GM12872 (cell line): ENCODE results near the gene KREMEN1.

Experiments
- CTCF ChIP-seq: IDR thresholded peaks from 3 replicates; pipeline ENCODE4 v1.5.1; 2011; ENCODE audit warnings: low read depth, mild to moderate bottlenecking, low read length, moderate library complexity; ENCODE audit not compliant: insufficient read depth

The KREMEN1 gene

DNA sequence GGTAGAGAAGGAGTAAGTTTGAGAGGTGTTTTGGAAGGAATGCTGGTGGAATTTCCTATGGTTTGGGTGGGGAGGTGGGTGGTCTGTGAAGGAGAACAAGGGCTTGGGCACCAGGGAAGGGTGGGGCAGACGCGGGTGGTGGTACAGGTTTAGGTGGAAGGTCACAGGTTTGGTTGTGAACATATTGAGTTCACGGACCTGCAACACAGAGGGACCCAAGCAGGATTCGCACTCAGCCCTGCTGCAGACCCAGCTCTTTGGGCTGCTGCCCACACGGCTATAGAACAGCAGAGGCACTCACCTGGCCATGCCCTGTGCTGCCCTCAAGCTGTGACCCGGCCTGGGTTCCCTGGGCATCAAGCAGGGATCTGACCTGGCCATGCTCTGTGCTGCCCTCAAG, 99.4 kb downstream of the KREMEN1 start:
- no peak for TF ChIP-seq CTCF

DNA sequence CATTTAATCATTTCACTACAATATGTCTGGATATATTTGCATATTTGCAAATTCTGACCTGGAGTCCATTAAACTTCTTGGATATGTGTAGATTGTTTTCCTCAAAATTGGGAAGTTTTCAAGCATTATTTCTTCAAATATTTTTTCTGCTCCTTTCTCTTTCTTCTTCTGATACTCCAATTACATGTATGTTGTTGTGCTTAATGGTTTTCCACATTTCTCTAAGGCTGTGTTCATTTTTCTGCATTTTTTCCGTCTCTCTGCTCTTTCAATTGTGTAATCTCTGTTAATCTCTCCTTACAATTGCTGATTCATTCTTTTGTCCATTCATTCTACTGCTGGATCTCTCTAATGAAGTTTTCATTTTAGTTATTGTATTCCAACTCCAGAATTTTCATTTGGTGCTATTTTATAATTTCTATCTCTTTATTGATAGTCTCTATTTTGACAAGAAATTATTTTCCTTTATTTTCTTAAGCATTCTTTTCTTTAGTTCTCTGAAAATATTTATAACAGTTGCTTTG, 102.5 kb downstream of the KREMEN1 start:
- TF ChIP-seq CTCF: no peak

DNA sequence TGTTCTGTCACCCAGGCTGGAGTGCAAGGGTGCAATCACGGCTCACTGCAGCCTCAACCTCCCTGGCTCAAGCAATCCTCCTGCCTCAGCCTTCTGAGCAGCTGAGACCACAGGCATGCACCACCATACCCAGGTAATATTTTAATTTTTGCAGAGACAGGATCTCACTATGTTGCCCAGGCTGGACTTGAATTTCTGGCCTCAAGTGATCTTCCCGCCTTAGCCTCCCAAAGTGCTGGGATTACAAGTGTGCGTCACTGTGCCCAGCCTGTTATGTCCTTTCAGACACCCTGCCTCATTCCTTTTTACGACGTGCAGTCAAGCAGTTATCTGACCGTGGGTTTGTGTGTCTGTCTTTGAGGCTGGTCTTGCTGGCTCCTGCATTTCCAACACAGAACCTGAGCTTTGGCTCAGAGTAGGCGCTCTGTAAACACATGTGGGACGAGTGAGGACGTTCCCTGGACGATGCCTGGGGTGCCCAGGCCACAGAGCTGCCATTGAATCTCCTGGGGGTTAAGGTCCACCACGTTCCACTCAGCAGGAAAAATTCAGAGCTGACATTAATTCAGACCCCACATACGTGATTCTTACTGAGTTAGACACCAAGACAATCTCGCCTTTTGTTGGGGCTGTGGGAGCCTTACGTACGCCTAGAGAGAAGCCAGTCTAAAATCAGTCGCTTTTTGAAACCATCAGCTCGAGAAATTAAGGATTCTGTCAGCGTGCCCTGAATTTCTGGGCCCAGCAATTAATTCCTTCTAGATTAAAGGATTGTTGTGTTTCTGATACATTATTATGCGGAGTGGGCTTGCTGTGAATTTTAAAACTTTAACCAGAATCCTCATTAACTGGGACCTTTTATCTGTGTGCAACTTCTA, 111.4 kb downstream of the KREMEN1 start:
- TF ChIP-seq CTCF: no peak

DNA sequence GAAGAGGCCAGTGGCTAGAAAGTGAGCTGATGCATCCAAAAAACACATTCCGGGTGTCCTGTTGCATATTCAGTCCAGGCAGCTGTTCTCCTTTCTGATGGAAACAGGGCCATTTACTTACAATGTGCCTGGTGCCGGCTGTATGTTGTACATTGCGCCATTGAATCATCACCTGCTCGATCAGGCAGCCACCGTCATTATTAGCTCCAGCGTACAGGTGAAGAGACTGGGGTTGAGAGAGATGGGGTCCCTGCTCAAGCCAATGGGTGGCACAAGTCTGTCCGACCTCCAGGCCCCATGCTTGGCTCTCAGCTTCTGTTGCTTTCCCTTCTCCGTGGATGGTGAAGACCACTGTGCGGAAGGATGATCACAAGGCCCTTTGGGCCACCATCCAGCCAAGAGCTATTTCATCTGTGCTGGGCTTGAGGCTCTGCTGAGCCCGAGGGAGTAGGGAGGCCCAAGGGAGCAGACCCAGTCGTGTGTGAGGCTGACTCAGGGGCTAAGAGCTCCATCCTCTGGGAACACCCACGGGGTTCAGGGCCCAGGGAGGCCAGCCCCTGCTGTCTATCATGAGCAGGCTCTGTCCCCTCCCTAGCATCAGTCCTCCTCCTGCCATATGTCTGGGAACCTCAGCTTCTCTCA, 112.1 kb downstream of the KREMEN1 start:
- no peak for TF ChIP-seq CTCF

- TF ChIP-seq CTCF: no peak
Measured at GRCh38 chr22:29186302-29186701, 113.5 kb downstream of the KREMEN1 start.

- no peak for TF ChIP-seq CTCF
Measured at GRCh38 chr22:29187831-29188230, 115.0 kb downstream of the KREMEN1 start.

- no peak for TF ChIP-seq CTCF
Measured at GRCh38 chr22:29190051-29190450, 117.2 kb downstream of the KREMEN1 start.
